HG03045 (cell line): ENCODE results near the gene PRPS1L1.

Experiments
- ATAC-seq: cut with Tn5 transposase; IDR thresholded peaks from one replicate; pipeline ENCODE4 v1.9.1; 2021; ENCODE audit warnings: mild to moderate bottlenecking, moderate library complexity; ENCODE audit not compliant: unreplicated experiment

The PRPS1L1 gene

GRCh38 chr7:18016547-18017444 is 10.8 kb downstream of the PRPS1L1 start:
- ATAC-seq, result no peak

DNA sequence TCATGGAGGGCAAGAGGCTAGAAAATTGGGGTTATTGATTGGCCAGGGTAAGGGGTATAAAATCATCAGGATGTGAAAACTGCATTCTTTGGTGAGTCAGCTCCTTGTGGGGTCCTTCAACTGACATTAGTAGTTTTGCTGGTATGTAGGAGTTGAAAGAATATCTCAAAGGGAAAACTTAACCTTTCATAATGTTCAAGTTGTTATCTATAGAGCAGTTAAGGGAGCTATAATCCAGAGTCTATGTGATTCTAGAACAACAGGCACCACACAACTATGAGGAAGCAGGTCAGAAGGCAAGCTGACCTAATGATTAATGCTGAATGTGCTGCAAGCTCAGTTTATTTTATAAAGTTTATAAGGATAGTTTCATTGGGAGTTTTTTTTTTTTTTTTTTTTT is 13.7 kb downstream of the PRPS1L1 start:
- ATAC-seq, result no peak

- ATAC-seq, result no peak
These were observed 23.3 kb downstream of the PRPS1L1 start for GRCh38 chr7:18004372-18004771.

DNA sequence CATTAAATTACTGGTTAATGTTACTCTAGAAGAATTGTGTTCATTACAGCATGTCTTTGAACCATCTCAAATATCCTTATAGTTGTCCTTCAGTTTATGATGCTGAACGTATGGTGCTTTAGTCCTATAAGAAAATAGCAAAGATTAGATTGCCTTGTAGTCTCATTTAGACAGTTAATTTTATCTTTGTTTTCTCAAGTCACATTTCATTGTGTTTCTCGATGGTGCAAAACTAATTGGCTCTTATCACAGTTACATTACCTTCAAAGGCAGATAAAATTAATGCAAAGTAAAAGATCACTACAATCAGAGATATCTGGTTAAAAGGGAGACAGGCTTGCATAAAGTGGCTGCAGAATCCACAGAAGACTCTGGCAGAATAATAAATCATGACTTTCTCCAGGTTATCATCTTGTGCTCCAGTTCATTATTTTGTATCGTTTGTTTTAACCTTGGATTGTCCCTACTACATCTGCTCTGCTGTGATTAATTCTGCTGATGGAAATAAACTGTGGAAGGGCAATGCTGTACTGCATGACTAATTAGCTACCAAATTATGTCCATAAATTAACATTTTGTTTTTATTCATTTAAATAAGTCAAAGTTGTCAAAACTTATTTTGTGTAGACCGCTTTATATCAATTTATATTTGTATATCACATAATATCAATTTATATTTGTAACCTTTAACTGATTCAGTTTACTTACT is 24.2 kb downstream of the PRPS1L1 start:
- ATAC-seq, result no peak

GRCh38 chr7:17998692-17999091 is 29.0 kb downstream of the PRPS1L1 start:
- no peak for ATAC-seq

DNA sequence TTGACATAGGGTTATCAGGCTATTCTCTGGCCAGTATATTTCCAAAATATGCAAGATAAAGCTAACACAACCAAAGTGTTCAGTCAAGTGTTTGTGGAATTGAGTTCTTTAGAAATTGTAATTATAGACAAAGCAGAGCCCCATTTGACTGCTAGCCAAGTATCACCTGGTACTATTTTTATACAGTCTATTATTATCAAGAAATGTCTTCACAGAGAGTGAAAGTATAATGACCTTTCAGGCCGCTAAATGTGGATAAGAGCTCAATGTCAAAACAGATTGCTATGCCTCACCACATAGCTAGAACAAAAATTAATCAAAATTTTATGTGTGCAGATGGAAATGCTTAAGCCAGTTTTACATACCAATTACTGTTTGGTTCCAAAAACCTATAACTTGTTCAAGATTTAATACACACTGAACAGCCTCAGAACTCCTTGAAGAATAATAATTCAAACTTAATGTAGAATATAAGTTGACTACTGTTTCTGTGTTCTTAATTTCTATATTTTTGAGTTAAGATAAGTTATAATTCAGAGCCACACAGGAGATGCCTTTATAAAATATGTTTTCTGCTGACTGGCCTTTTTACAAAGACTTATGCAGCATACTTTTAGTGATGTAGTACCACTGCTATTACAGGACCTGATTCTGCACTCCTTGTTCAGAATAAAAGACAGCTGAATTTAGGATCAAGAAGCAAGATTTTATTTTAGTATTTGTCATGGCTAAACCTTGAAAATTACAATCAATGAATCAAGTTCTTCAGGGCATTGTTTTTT is 31.0 kb downstream of the PRPS1L1 start:
- ATAC-seq, result no peak

GRCh38 chr7:17996040-17996439 is 31.6 kb downstream of the PRPS1L1 start:
- ATAC-seq, result no peak

DNA sequence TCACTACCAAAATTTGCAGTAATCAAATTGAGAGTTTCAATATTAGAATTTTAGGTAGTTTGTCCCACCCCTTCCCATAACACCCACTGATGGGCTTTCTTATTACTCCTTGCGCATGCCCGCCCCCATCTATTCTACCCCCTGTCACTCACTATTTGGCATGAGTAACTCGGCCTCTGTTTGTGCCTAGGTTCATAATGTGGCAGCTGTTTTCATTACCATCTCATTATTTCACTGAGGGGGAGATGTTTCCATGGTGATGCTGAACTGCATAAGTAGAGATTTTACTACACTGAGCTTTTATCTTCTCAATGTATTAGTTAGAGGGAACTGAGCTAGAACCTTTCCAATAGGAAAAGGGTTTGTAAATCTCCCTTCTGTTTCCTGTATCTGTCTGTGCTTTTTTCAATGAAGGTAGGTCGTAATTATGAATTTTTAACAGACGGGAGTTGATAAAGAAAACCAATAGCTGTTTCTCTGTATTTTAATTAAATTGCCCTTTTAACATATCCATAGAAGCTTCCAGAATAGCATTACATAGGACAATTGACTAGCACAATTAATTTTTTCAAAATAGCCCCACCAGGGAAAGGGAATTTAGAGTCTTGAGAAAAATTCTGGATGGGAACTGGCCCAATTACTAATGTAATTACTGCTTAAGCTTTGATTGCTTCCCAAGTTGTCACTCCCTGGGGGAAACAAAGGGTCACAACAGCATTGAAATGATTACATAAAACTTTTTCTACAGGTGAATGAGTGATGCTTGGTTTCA is 33.4 kb downstream of the PRPS1L1 start:
- no peak for ATAC-seq

DNA sequence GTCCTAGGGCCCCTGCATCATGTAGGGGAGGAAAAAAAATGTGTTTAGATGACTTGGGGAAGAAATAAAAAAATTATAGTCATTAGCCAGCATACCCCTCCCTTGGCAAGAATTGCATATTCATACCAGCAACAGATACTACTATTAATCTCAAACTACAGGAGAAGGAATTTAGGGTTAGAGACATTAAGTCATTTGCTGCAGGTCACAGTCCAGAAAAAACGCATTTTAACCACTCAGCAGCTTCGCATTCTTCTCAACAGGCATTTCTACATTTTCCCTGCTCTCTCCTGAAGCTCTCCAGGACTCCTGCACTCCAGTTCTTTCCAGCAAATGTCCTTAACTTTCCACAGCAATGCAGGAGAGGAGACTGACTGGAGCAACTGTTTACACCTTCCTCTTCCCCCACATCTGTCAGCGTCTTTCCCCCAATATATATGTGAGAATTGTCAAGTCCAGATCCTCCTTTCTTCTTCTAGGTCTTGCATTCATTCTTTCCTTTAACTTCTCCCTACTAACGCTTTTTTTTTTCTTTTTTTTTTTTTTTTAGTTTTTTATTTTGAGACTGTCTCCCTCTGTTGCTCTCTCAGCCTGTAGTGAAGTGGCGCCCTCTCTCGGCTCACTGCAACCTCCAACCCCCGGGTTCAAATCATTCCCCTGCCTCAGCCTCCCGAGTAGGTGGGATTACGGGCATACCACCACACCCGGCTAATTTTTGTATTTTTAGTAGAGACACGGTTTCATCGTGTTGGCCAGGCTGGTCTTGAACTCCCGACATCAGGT is 35.6 kb downstream of the PRPS1L1 start:
- ATAC-seq, result no peak

GRCh38 chr7:17990761-17991160 is 36.9 kb downstream of the PRPS1L1 start:
- ATAC-seq, result no peak

DNA sequence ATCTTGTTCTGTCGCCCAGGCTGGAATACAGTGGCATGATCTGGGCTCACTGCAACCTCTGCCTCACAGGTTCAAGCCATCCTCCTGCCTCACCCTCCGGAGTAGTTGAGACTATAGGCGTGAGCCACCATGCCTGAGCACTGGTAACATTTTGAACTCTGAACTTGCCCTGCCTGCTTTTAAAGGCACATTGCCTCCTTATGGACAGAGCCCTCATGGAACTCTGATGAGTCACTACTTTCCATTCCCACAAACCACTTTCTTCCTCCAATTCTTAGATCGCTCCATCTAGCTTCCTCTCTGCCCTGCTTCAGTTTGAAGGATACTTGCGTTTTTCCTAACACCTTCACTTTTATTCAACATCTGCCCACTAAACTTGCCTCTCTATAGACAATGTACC is 38.1 kb downstream of the PRPS1L1 start:
- ATAC-seq, result no peak

- no peak for ATAC-seq
These were observed 38.8 kb downstream of the PRPS1L1 start for GRCh38 chr7:17988858-17989257.

DNA sequence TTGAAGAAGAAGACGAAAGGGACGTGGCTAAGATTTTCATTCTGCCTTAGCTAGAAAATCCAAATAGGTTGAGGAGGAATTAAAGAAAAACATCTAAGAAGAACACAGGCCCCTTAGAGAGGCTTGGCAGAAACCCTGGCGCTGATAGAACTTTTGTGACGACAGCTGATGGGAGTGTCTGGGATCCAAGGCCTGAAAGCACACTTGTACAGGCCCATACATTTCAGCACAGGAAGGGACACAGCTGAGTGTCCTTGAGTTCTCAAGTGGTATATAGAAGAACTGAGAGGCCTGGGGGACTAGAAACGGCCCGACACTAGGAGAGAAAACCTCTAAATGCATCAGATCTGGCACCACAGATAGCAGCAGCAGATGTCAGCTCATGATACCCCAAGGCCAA is 39.5 kb downstream of the PRPS1L1 start:
- no peak for ATAC-seq

GRCh38 chr7:17986851-17987250 is 40.8 kb downstream of the PRPS1L1 start:
- no peak for ATAC-seq

DNA sequence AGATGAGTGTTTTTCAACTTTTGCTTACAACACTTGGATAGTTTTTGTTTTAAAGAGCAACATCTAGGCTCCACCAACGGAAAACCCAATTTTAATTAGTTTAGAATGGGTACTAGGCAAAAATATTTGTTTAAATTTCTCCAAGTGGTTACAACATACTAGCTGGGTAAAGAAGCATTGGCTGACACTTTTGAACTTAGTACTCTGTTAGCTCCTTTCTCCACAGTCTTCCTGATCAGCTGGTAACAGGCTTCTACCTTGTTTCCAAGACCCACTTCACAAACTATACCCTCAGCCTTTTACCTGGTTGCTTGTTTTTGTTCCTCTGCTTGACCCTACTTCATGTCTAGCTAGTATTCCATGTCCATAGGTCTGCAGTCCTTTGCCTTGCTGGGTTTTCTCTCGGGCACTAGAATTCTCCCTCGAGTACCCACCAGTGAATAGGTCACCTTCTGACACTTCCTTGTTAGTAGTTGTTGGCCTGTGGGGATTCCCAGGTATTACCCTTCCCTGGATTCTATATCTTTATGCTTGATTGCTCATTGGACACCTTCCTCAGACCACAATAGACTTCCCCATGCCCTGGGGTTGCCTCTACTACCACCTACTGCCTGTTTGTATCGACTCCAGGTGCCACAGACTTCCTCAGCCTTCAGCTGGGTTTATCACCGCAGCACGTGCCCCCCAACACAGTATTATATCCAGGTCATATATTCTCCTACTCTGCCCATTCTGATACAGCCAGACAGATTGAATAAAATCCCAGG is 42.0 kb downstream of the PRPS1L1 start:
- ATAC-seq, result no peak

DNA sequence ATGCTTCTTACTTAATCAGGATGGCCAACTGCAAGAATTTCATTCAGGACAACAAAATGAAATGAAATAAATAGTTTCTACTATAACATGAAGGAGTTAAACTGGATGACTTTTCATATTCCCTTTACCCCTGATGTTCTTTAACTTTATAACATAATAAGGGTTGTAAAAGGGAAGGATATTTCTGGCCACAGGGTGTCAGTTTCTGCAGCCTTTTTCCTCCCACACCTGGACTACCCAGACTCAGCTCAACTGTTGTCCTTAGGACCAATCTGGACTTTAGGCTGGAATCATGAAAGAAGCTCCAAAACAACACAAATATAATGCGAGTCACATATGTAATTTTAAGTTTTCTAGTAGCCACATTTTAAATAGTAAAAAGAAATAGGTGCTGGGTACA is 43.4 kb downstream of the PRPS1L1 start:
- no peak for ATAC-seq

DNA sequence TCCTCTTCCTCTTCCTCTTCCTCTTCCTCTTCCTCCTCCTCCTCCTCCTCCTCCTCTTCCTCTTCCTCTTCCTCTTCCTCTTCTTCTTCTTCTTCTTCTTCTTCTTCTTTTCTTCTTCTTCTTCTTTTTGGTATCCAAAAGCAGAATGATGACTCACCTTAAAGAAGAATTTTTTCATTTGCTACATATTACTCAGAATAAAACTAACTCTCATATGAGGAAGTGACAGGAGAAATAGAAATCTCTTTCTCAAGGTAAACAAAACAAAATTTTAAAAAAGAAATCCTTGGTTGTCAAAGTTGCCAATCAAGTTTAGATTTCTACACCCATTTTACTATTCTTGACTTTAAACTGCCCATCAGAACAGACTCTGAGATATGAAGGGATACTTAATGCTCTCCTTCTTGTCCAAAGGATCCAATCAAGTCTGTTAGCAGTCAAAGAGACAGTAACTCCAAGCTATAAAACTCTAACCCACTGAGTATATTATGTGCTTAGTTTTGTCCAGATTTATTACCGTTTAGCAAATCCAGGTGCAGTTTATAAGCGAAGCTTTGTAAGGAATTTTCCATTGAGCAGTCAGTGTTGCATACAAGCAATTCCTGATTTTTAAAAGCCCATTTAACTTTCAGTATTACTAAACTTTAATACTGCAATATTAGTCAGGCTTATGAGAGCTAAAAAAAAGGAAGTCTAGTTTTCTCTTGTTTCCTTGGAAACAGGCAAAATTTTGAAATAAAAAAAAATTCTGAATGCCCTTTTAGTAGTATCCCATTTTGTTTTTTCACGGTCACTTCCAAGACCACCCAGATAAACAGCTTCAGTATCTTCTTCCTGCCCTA is 44.2 kb downstream of the PRPS1L1 start:
- no peak for ATAC-seq

DNA sequence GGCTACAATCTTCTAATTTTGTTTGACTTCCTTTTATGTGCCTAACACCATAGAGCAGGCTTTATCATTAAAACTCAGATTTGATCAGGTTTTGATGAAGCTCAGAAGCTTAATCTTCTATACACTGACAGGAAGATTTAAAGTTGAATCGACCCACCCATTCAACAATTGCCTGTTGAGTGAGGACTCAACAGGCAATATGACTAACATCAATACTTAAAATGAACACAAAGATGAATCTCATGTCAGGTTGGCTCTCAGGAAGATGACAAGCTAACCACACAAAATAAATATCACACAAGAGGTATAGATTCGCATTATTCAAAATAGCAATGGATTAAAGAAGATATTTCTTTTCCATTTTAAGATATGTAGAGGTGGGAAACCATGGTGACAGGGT is 50.7 kb downstream of the PRPS1L1 start:
- ATAC-seq, result no peak
